ENCODE results near the gene ZSCAN2. TPM values are rescaled to one million over a fixed set of nuclear protein-coding genes. Genes with fewer than 3 reads are reported as not detected.
A peak's percentile ranks its signal among the peaks of the same experiment; 100 is the strongest.
"Not testable (repeated sequence)": the region's sequence is repeated elsewhere in the genome, so short reads cannot be mapped to it uniquely, and the experiment has no call there.

ZSCAN2 gene
- total RNA-seq, 3 donors from 2014 or later, result 6.3 to 9.3 (median 6.6) TPM

DNA sequence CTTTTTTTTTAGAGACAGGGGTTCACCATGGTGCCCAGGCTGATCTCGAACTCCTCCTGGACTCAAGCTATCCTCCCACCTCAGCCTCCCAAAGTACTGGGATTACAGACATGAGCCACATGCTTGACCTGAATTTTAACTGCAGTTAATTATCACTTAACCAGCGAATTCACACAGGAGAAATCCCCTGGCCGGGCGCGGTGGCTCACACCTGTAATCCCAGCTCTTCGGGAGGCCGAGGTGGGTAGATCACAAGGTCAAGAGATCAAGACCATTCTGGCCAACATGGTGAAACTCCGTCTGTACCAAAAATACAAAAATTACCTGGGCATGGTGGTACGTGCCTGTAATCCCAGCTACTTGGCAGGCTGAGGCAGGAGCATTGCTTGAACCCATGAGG, 41.1 kb downstream of the ZSCAN2 start:
- not testable (repeated sequence) for DNase-seq; H3K27me3 Mint-ChIP-seq (ENCODE audit: low read depth); ATAC-seq; H3K9me3 Mint-ChIP-seq; H3K4me3 Mint-ChIP-seq
- Mint-ChIP-seq H3K36me3 (ENCODE audit: insufficient read depth) (peaks cover 38% of the 10 kb centered on the region), H3K4me1 (ENCODE audit: low read depth) (peaks cover 11% of the 10 kb centered on the region)

DNA sequence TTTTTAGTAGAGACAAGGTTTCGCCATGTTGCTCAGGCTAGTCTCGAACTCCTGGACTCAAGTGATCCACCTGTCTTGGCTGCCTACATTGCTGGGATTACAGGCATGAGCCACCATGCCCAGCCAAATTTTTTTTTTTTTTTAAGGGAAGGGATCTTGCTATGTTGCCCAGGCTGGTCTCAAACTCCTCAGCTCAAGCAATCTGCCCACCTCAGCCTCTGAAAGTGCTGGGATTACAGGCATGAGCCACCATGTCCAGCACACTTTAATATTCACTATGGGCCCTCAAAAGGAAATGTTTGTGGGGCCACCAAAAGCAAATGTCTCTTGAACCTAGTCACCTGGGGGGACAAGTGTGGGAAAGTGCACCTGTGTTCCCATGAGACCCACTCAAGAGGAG, 41.8 kb downstream of the ZSCAN2 start:
- Mint-ChIP-seq H3K4me1 (ENCODE audit: low read depth) (peaks cover 10% of the 10 kb centered on the region), H3K36me3 (ENCODE audit: insufficient read depth) (peaks cover 40% of the 10 kb centered on the region)
- ATAC-seq; DNase-seq; H3K27me3 Mint-ChIP-seq (ENCODE audit: low read depth); H3K9me3 Mint-ChIP-seq; H3K4me3 Mint-ChIP-seq: not testable (repeated sequence)

DNA sequence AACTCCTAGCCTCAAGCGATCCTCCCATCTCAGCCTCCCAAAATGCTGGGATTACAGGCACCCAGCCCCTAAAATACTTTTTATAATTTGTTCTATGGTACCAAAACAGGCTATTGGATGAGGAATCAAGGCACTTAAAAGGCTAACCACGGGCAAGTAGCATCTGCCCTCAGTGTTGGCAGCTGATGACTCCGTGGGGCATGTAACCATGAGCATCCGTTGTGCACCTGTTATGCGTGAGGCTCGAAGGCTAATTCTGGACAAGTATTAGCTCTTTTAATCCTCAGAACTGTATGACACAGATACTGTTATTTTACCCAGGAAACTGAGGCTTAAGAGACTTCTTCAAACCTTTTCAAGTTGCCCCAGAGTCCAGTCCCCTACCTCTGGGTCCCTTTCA, 43.0 kb downstream of the ZSCAN2 start:
- Mint-ChIP-seq H3K9me3 (no peaks in the 10 kb centered on the region), H3K27me3 (ENCODE audit: low read depth) (no peaks in the 10 kb centered on the region), H3K36me3 (ENCODE audit: insufficient read depth) (peaks cover 44% of the 10 kb centered on the region), H3K4me3 (no peak overlapping the region), H3K4me1 (ENCODE audit: low read depth) (peaks cover 5% of the 10 kb centered on the region)
- no peak for DNase-seq
- no peak for ATAC-seq

DNA sequence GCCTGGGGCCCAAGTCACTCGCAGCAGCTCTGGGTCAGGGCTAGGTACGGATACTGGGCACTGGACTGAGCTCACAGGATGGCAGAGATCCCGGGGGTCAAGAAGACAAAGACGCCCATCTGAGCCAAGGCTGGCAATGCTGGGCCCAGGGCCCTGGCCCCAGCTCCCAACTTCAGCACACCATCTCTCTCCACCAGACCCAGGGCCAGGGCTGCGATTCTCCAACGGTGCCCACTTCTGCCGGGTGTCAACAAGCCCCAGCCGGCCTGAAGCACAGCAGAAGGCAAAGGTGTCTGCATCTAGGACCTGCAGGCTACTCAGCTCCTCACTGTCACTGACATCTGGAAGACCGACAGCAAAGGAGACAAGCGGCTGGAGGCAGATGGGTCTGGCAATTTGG, 44.7 kb downstream of the ZSCAN2 start:
- Mint-ChIP-seq H3K27me3 (ENCODE audit: low read depth) (no peaks in the 10 kb centered on the region), H3K4me3 (no peak overlapping the region), H3K36me3 (ENCODE audit: insufficient read depth) (peaks cover 37% of the 10 kb centered on the region), H3K9me3 (no peaks in the 10 kb centered on the region), H3K4me1 (ENCODE audit: low read depth) (peaks cover 7% of the 10 kb centered on the region)
- ATAC-seq (no peak), DNase-seq (no peak)

DNA sequence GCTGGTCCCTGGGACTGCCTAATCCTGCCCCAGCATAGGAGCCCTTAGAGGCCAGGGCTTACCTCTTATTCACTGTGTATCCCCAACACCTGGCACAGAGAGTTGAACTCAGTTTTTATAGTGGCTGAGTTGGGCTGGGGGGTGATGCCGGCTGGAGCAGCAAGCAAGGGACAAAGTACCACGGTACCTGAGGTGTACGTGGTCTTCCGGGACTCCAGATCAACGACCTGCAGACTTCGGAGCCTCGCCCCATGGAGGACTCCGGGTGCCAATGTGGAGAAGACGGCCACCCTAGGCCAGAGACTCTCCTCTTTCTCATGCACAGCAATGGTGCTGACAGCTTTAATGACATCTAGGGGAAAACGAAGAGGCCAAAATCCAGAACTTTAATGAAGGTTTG, 45.2 kb downstream of the ZSCAN2 start:
- H3K4me3 Mint-ChIP-seq, result no peak overlapping the region
- no peaks in the 10 kb centered on the region for H3K9me3 Mint-ChIP-seq
- DNase-seq (no peak), ATAC-seq (no peak)
- peaks cover 35% of the 10 kb centered on the region for H3K36me3 Mint-ChIP-seq (ENCODE audit: insufficient read depth)
- H3K4me1 Mint-ChIP-seq (ENCODE audit: low read depth), result peaks cover 4% of the 10 kb centered on the region
- no peaks in the 10 kb centered on the region for H3K27me3 Mint-ChIP-seq (ENCODE audit: low read depth)

DNA sequence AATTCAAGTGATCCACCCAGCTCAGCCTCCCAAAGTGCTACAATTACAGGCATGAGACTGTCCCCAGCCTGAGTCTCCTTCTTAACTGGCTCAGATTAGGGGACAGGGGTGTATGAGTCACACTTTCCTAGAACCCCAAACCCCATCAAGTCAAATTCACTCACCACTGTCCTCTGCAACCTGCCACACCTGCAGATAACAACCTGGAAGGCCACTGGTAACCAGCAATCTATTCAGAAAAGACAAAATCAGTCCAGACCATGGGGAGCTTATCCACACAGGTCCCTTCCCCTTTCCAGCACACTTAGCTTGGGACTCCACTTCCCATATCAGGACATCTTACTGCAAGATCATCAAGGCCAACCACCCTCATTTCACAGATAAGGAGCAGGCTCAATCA, 46.9 kb downstream of the ZSCAN2 start:
- H3K27me3 Mint-ChIP-seq (ENCODE audit: low read depth), result no peaks in the 10 kb centered on the region
- DNase-seq (no peak), ATAC-seq (no peak)
- peaks cover 45% of the 10 kb centered on the region for H3K36me3 Mint-ChIP-seq (ENCODE audit: insufficient read depth)
- H3K9me3 Mint-ChIP-seq, result no peaks in the 10 kb centered on the region
- H3K4me3 Mint-ChIP-seq, result no peak overlapping the region
- H3K4me1 Mint-ChIP-seq (ENCODE audit: low read depth), result peaks cover 13% of the 10 kb centered on the region

DNA sequence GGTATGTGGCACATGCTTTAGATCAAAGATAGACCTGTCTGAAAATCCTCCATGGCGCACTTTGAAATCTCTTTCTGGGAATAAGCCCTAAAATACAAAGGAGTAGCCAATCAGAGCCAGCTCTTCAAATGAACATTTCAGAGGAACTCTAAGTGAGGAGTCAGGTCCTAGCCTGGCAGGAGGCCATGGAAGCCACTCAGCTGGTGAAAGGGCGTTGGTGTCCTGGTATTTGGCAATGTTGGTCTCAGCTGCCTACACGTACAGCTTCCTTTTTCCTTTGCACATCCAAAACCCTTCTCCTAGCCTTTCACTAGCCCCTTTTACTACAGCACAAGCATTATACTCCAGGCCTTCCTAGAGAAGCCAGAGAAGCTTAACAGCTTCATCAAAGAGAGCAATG, 47.7 kb downstream of the ZSCAN2 start:
- Mint-ChIP-seq H3K4me1 (ENCODE audit: low read depth) (peaks cover 17% of the 10 kb centered on the region), H3K4me3 (no peak overlapping the region), H3K27me3 (ENCODE audit: low read depth) (no peaks in the 10 kb centered on the region), H3K36me3 (ENCODE audit: insufficient read depth) (peaks cover 39% of the 10 kb centered on the region), H3K9me3 (no peaks in the 10 kb centered on the region)
- DNase-seq, result no peak
- ATAC-seq, result no peak

DNA sequence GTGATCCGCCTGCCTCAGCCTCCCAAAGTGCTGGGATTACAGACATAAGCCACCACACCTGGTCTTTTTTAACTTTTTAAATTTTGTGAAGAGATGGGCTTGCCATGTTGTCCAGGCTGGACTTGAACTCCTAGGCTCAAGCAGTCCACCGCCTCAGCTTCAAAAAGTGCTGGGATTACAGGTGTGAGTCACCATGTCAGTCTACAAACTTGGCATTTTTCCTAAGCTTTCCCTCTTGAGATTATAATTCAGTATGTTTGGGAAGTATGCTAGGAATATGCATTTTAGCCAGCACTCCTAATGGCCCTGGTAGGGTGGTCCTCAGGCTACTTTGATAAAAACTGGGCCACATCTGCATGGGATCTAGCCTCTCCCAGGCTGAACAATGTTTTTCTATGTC, 48.9 kb downstream of the ZSCAN2 start:
- peaks cover 36% of the 10 kb centered on the region for H3K36me3 Mint-ChIP-seq (ENCODE audit: insufficient read depth)
- no peaks in the 10 kb centered on the region for H3K9me3 Mint-ChIP-seq
- no peaks in the 10 kb centered on the region for H3K27me3 Mint-ChIP-seq (ENCODE audit: low read depth)
- peaks cover 20% of the 10 kb centered on the region for H3K4me1 Mint-ChIP-seq (ENCODE audit: low read depth)
- no peak for ATAC-seq
- no peak for DNase-seq
- no peak overlapping the region for H3K4me3 Mint-ChIP-seq

DNA sequence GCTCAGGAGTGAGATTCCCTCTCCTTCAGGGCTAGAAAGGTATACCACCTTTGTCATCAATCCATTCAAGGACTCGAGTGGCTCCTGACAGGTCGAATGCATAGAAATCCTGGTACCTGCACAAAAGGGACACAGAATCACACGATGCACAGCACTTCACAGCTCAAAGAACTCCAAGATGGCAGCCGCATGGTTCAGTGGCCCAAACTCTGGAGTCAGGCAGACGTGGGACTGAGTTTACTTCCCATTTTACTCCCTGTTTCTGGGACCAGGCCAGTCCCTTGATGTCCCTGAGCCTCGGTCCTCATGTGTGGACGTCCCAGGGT, 52.7 kb downstream of the ZSCAN2 start:
- ATAC-seq (no peak), DNase-seq (no peak)
- peak overlapping the region; percentile 91 for H3K4me3 Mint-ChIP-seq
- H3K9me3 Mint-ChIP-seq, result no peaks in the 10 kb centered on the region
- H3K36me3 Mint-ChIP-seq (ENCODE audit: insufficient read depth), result peaks cover 16% of the 10 kb centered on the region
- H3K4me1 Mint-ChIP-seq (ENCODE audit: low read depth), result peaks cover 35% of the 10 kb centered on the region
- H3K27me3 Mint-ChIP-seq (ENCODE audit: low read depth), result no peaks in the 10 kb centered on the region

DNA sequence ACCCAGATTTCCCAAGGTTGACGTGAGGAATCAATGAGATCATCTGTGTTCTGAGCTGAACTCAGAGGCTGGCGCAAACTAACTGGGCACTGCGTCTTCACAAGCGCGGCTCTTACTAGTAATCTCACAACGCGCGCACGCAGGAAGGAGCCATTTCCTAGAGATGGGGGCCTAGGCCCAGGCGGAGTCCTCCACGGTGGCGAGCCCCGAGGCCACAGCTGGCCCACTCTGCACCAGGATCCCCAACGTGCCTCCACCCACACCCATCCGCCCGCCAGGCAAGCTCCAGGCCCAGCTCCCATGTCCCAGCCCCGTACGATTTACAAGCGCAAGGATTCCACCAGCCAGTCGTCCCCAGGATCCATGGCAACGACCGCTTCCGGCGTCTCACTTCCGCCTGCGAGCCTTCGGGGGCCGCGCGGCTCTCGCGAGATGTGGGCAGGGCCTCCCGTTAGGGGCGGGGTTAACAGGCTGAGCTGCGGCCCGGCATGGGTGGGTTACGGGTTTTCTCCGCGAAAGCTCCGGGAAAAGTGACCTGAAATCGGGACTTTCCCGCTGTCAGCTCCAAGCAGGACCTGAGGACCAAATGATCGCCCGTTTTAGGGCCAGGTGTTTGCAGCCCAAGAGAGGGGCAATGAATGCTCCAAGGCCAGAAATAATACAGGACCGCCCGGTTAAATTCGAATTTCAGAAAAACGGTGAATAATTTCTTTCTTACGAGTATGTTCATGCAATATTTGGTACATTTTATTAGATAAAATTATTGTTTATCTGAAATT, 53.3 kb downstream of the ZSCAN2 start, which contains the start of gene WDR73:
TSS of gene WDR73 (minus strand) at position 374 of the 779 bp plus-strand sequence. CDS start at position 365, 9 bp downstream.
- peak; percentile 83 to 85 for ATAC-seq
- peaks cover 37% of the 10 kb centered on the region for H3K4me1 Mint-ChIP-seq (ENCODE audit: low read depth)
- DNase-seq, result peak; percentile 98
- no peaks in the 10 kb centered on the region for H3K27me3 Mint-ChIP-seq (ENCODE audit: low read depth)
- no peaks in the 10 kb centered on the region for H3K9me3 Mint-ChIP-seq
- peak within 1 kb of the TSS; percentile 91 for H3K4me3 Mint-ChIP-seq
- H3K36me3 Mint-ChIP-seq (ENCODE audit: insufficient read depth), result peaks cover 12% of the 10 kb centered on the region

DNA sequence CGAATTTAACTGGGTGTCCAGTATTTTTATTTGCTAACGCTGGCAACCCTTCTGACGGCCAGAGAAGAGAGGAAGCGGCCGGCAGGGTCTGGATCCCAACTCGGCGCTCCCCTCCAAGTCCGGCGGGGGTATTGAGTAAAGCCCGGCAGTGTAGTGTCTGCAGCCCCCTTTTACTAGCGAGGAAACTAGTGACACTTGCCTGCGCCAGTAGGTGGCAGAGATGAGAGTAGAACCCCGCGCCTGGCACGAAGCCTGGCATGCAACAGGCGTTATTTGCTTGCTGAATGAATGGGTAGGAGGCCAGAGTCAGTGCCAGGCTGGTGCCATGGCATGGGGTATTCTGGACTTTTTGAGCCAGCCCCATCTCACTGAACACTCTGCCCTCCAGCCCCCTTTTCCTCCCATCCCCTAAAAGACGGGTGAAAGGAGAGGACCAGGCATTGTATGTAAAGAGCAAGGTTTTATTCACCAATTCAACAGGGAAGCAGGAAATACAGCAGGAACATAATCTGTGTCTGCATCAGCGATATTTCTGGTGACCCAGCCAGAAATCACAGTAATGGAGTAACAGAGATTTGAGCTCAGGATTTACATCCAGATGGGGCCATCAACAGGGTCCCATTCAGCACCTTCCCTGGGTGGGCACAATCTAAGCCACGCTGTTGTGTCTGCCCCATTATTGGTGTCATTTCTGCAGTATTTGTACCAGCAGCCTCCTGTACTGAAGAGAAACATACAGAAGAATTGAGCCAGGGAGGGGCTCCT, 54.1 kb downstream of the ZSCAN2 start:
- no peaks in the 10 kb centered on the region for H3K27me3 Mint-ChIP-seq (ENCODE audit: low read depth)

DNA sequence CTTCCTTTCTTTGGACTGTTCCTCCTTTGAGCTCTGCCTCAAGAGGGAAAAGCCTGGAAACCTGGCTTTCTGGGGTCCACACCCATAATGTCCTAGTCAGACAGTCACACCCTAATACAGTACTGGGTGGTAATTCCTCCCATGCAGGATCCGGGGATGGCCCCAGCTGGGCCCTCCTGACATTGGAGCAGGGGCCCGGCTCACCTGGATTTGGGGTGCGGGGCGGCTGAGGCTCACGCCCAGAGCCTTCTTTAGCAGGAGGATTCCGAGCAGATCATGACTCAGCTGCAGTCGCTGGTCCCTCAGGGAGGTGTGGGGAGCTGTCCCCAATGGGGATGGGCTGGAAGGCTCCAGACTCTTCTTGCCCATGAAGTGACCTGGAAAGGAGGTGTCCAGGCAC, 56.2 kb downstream of the ZSCAN2 start:
- no peak for DNase-seq

More for the DNA sequence above, 54.1 kb downstream of the ZSCAN2 start:
- peak; percentile 73 for DNase-seq
- Mint-ChIP-seq H3K4me3 (peak overlapping the region; percentile 91), H3K4me1 (ENCODE audit: low read depth) (peaks cover 44% of the 10 kb centered on the region), H3K36me3 (ENCODE audit: insufficient read depth) (peaks cover 11% of the 10 kb centered on the region), H3K9me3 (no peaks in the 10 kb centered on the region)
- peak; percentile 47 to 53 for ATAC-seq

DNA sequence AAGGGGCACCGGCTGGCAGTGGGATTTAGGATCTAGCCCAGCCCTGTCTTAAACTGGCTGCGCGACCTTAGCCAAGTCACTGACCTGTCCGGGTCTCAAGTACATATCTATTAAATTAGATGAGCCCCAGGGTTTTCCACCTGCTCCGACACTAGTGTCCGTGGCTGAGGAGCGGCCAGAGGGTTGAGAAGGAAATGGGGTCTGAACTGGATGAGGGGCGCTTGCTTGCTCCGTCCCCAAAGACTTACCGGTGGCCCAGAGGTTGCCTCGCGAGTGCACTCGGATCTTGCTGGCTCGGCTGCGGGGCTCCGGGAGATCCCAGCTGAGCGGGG, 56.9 kb downstream of the ZSCAN2 start:
- H3K36me3 Mint-ChIP-seq (ENCODE audit: insufficient read depth), result no peaks in the 10 kb centered on the region
- peaks cover 33% of the 10 kb centered on the region for H3K4me1 Mint-ChIP-seq (ENCODE audit: low read depth)
- no peaks in the 10 kb centered on the region for H3K9me3 Mint-ChIP-seq
- H3K27me3 Mint-ChIP-seq (ENCODE audit: low read depth), result no peaks in the 10 kb centered on the region
- ATAC-seq (no peak), DNase-seq (no peak)
- H3K4me3 Mint-ChIP-seq, result peak overlapping the region; percentile 75

More for the DNA sequence above, 56.2 kb downstream of the ZSCAN2 start:
- ATAC-seq, result no peak
- H3K4me3 Mint-ChIP-seq, result peak overlapping the region; percentile 75
- H3K27me3 Mint-ChIP-seq (ENCODE audit: low read depth), result no peaks in the 10 kb centered on the region
- H3K4me1 Mint-ChIP-seq (ENCODE audit: low read depth), result peaks cover 38% of the 10 kb centered on the region
- H3K36me3 Mint-ChIP-seq (ENCODE audit: insufficient read depth), result peaks cover 5% of the 10 kb centered on the region
- H3K9me3 Mint-ChIP-seq, result no peaks in the 10 kb centered on the region

DNA sequence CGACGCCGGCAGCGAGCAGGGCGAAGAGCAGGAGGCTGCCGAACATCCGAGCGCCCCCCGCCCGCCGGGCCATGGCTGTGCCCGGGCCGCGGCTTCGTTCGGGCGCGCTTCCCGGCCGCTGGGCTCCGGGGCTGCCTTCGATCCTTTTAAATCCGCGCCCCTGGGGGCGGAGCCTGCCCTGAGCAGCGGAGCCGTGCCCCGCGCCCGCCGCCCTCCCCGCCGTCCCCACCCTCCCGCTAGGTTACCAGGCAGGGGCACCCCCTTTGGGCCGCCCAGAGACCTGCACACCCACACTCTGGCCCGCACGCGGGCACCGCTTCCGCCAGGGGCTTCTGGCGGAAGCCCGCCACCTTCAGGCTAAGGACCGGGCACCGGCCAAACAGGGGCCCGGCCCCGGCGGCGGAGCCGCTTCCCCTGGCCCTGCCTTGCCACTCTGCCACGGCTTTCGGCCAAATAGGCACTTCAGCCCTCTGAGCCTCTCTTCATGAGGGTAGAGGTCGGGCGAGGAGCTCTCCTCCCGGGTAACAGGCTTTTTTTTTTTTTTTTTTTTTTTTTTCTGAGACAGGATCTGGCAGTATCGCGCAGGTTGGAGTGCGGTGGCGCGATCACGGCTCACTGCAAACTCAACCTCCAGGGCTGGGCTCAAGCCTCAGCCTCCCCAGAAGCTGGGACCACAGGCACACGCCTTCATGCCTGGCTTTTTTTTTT, 57.4 kb downstream of the ZSCAN2 start, which contains the start of gene NMB:
TSS of gene NMB (minus strand) at position 120 of the 708 bp plus-strand sequence. CDS start at position 73, 47 bp downstream.
- DNase-seq, result peak; percentile 72
- peaks cover 31% of the 10 kb centered on the region for H3K4me1 Mint-ChIP-seq (ENCODE audit: low read depth)
- H3K36me3 Mint-ChIP-seq (ENCODE audit: insufficient read depth), result no peaks in the 10 kb centered on the region
- H3K9me3 Mint-ChIP-seq, result no peaks in the 10 kb centered on the region
- no peaks in the 10 kb centered on the region for H3K27me3 Mint-ChIP-seq (ENCODE audit: low read depth)
- peak within 1 kb of the TSS; percentile 80 for H3K4me3 Mint-ChIP-seq
- ATAC-seq, result peak; percentile 72 to 77
